ENCODE measurements around the gene NCDN. TPM values are rescaled to one million over a fixed set of nuclear protein-coding genes. Genes with fewer than 3 reads are reported as not detected.

The NCDN gene
- total RNA-seq, 1 experiment from 2014 or later, result 39.2 TPM

DNA sequence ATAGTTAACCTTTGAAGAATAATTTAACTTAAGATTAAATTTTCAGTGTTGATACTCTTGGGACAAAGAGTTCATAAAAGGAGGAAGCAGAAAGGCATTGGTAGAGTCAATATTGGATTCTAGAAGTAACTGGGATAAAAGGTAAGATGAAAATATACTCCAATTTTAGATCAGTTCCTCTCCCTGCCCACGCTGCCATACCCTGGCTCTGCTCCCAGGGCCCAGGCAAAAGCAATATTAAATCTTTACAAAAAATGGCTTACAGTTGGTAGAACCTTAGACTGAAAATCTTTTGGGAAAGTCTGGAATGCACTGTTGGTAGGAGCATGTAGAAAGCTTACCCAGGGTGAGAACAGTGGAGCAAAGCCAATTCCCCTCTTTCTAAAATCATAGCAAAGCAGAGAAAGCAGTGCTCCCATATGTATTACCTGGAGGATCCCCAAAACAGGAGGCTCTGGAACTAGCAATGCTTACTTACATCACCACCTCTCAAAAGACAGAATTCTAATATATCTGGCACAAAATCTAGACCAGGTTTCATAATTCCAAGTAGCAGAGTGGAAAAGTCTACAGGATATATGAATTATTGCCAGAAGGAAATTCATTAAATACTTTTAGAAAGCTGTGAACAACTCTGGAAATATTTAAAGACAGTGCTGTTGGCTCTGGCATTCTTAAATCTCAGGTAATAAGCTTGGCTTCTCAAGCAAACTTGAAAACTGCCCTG lies 24.9 kb upstream of the NCDN start:
- CTCF ChIA-PET, result interaction anchor here (0.9 to 2.4 kb wide), 4 partner anchors 12 to 89 kb away, joined by 3 to 6 read pairs (median 4); no protein-coding TSS in a partner anchor

DNA sequence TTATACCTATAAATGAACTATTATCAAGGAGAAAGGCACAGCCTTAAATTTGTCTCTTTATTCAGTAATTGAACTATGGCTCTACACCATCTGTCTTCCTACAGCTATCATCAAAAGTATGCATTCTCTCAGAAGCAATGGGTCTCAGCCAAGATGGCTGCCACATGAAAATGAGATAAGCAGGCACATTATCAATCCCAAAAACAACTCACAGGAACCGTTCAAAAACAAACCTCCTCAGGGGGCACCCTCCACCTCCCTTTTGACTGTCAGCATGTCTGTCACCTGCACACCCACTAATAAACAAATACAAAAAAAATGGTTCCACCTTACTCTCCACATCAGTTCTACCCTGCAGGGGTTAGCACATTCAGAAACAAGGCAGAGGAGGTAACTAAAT lies 24.0 kb upstream of the NCDN start:
- 0 out of 2 replicates have a peak overlapping the region, but pooled peaks have one; percentile 77 for H3K27ac Mint-ChIP-seq
- ATAC-seq (no peak), DNase-seq (ENCODE audit: low spot score) (no peak)
- POLR2A ChIA-PET, result no interaction called here
- H3K4me3 Mint-ChIP-seq, result no peak overlapping the region
- CTCF ChIA-PET, result interaction anchor here (0.6 to 2.4 kb wide), 5 partner anchors 12 to 257 kb away, joined by 3 to 6 read pairs (median 3); no protein-coding TSS in a partner anchor
- peaks cover 23% of the 10 kb centered on the region for H3K9me3 Mint-ChIP-seq
- peaks cover 43% of the 10 kb centered on the region for H3K4me1 Mint-ChIP-seq
- H3K27me3 Mint-ChIP-seq (ENCODE audit: low read depth), result no peaks in the 10 kb centered on the region
- TF ChIP-seq, protein P1, sequence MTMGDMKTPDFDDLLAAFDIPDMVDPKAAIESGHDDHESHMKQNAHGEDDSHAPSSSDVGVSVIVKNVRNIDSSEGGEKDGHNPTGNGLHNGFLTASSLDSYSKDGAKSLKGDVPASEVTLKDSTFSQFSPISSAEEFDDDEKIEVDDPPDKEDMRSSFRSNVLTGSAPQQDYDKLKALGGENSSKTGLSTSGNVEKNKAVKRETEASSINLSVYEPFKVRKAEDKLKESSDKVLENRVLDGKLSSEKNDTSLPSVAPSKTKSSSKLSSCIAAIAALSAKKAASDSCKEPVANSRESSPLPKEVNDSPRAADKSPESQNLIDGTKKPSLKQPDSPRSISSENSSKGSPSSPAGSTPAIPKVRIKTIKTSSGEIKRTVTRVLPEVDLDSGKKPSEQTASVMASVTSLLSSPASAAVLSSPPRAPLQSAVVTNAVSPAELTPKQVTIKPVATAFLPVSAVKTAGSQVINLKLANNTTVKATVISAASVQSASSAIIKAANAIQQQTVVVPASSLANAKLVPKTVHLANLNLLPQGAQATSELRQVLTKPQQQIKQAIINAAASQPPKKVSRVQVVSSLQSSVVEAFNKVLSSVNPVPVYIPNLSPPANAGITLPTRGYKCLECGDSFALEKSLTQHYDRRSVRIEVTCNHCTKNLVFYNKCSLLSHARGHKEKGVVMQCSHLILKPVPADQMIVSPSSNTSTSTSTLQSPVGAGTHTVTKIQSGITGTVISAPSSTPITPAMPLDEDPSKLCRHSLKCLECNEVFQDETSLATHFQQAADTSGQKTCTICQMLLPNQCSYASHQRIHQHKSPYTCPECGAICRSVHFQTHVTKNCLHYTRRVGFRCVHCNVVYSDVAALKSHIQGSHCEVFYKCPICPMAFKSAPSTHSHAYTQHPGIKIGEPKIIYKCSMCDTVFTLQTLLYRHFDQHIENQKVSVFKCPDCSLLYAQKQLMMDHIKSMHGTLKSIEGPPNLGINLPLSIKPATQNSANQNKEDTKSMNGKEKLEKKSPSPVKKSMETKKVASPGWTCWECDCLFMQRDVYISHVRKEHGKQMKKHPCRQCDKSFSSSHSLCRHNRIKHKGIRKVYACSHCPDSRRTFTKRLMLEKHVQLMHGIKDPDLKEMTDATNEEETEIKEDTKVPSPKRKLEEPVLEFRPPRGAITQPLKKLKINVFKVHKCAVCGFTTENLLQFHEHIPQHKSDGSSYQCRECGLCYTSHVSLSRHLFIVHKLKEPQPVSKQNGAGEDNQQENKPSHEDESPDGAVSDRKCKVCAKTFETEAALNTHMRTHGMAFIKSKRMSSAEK (CRISPR knock-in tag; IDR thresholded peaks at IDR 0.05; ENCODE audit: borderline replicate concordance), result no peak
- no peak for TF ChIP-seq ZNF671 (CRISPR knock-in tag; IDR thresholded peaks at IDR 0.05)
- TF ChIP-seq, protein P2, sequence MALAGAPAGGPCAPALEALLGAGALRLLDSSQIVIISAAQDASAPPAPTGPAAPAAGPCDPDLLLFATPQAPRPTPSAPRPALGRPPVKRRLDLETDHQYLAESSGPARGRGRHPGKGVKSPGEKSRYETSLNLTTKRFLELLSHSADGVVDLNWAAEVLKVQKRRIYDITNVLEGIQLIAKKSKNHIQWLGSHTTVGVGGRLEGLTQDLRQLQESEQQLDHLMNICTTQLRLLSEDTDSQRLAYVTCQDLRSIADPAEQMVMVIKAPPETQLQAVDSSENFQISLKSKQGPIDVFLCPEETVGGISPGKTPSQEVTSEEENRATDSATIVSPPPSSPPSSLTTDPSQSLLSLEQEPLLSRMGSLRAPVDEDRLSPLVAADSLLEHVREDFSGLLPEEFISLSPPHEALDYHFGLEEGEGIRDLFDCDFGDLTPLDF (CRISPR knock-in tag; IDR thresholded peaks at IDR 0.05), result no peak
- no peak for TF ChIP-seq E2F5 (CRISPR knock-in tag; IDR thresholded peaks at IDR 0.05)
- no peak for TF ChIP-seq TCF7 (CRISPR knock-in tag; IDR thresholded peaks at IDR 0.05; ENCODE audit: low read depth)
- peaks cover 44% of the 10 kb centered on the region for H3K36me3 Mint-ChIP-seq

More for the DNA sequence above, 24.9 kb upstream of the NCDN start:
- no peaks in the 10 kb centered on the region for H3K27me3 Mint-ChIP-seq (ENCODE audit: low read depth)
- H3K36me3 Mint-ChIP-seq, result peaks cover 48% of the 10 kb centered on the region
- POLR2A ChIA-PET, result interaction anchor here (0.6 kb wide), 1 partner anchor 236 kb away, joined by 3 read pairs; no protein-coding TSS in a partner anchor
- TF ChIP-seq CBFB (CRISPR knock-in tag; IDR thresholded peaks at IDR 0.05; ENCODE audit: low read depth), result no peak
- TF ChIP-seq, protein P3, sequence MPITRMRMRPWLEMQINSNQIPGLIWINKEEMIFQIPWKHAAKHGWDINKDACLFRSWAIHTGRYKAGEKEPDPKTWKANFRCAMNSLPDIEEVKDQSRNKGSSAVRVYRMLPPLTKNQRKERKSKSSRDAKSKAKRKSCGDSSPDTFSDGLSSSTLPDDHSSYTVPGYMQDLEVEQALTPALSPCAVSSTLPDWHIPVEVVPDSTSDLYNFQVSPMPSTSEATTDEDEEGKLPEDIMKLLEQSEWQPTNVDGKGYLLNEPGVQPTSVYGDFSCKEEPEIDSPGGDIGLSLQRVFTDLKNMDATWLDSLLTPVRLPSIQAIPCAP (CRISPR knock-in tag; IDR thresholded peaks at IDR 0.05), result no peak
- TF ChIP-seq EMX1 (CRISPR knock-in tag; IDR thresholded peaks at IDR 0.05), result no peak
- TF ChIP-seq FOXJ3 (CRISPR knock-in tag; IDR thresholded peaks at IDR 0.05; ENCODE audit: borderline replicate concordance), result no peak
- no peak for TF ChIP-seq ESRRA (CRISPR knock-in tag; IDR thresholded peaks at IDR 0.05; ENCODE audit: borderline replicate concordance)
- DNase-seq (ENCODE audit: low spot score) (no peak), ATAC-seq (no peak)
- H3K9me3 Mint-ChIP-seq, result peaks cover 30% of the 10 kb centered on the region
- H3K4me1 Mint-ChIP-seq, result peaks cover 39% of the 10 kb centered on the region
- no peak overlapping the region for H3K27ac Mint-ChIP-seq
- H3K4me3 Mint-ChIP-seq, result no peak overlapping the region

- peaks cover 27% of the 10 kb centered on the region for H3K36me3 Mint-ChIP-seq
- DNase-seq (ENCODE audit: low spot score) (no peak), ATAC-seq (no peak)
- peak overlapping the region; percentile 47 for H3K27ac Mint-ChIP-seq
- ChIA-PET CTCF (interaction anchor here (0.6 to 5.2 kb wide), 3 partner anchors 10 to 83 kb away, joined by 3 to 64 read pairs (median 14); no protein-coding TSS in a partner anchor), POLR2A (no interaction called here)
- H3K4me1 Mint-ChIP-seq, result peaks cover 59% of the 10 kb centered on the region
- peak overlapping the region; percentile 1; the same call in 1 of the 2 replicates for H3K4me3 Mint-ChIP-seq
- peaks cover 6% of the 10 kb centered on the region for H3K9me3 Mint-ChIP-seq
- no peaks in the 10 kb centered on the region for H3K27me3 Mint-ChIP-seq (ENCODE audit: low read depth)
- TF ChIP-seq ZSCAN18 (CRISPR knock-in tag; IDR thresholded peaks at IDR 0.05) (no peak), ZNF263 (CRISPR knock-in tag; IDR thresholded peaks at IDR 0.05; ENCODE audit: low read depth) (no peak), TEAD1 (CRISPR knock-in tag; IDR thresholded peaks at IDR 0.05) (no peak), ELF4 (CRISPR knock-in tag; IDR thresholded peaks at IDR 0.05; ENCODE audit: low read depth) (no peak), MLX (CRISPR knock-in tag; IDR thresholded peaks at IDR 0.05) (no peak), GRHL2 (CRISPR knock-in tag; IDR thresholded peaks at IDR 0.05; ENCODE audit: insufficient replicate concordance, severe bottlenecking) (no peak)
- TF ChIP-seq, protein P4, sequence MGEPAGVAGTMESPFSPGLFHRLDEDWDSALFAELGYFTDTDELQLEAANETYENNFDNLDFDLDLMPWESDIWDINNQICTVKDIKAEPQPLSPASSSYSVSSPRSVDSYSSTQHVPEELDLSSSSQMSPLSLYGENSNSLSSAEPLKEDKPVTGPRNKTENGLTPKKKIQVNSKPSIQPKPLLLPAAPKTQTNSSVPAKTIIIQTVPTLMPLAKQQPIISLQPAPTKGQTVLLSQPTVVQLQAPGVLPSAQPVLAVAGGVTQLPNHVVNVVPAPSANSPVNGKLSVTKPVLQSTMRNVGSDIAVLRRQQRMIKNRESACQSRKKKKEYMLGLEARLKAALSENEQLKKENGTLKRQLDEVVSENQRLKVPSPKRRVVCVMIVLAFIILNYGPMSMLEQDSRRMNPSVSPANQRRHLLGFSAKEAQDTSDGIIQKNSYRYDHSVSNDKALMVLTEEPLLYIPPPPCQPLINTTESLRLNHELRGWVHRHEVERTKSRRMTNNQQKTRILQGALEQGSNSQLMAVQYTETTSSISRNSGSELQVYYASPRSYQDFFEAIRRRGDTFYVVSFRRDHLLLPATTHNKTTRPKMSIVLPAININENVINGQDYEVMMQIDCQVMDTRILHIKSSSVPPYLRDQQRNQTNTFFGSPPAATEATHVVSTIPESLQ (CRISPR knock-in tag; IDR thresholded peaks at IDR 0.05), result no peak
Measured at GRCh38 chr1:35535243-35535642, 22.4 kb upstream of the NCDN start.

All from WTC11 (cell line).